IMR-90 (cell line): ENCODE measurements around the gene CRYGA. TPM values are rescaled to one million over a fixed set of nuclear protein-coding genes. Genes with fewer than 3 reads are reported as not detected.

Experiments
- ATAC-seq: fragments of 200-7000 bp; cut with Tn5 transposase; 2 replicates; pipeline ENCODE4 v1.9.1; 2020; ENCODE audit warnings: low read depth, mild to moderate bottlenecking, moderate library complexity
- BruUV-seq: library from RNA; stranded (reverse); fragments of 400-500 nt; replicated peaks from 2 replicates; lab custom pipeline; 2021; lab: Mats Ljungman, UMichigan
- CTCF ChIA-PET: fragments of 300-600 bp; formaldehyde crosslinking; extraction: SDS; loops from one replicate; lab custom pipeline; 2021; ENCODE audit warnings: antibody characterized with exemption; lab: Yijun Ruan, JAX
- POLR2A ChIA-PET: fragments of 300-600 bp; sonication (Branson Sonifier 250); formaldehyde crosslinking; loops from one replicate; lab custom pipeline; 2022; ENCODE audit warnings: antibody characterized with exemption; ENCODE audit not compliant: unreplicated experiment; lab: Charles Lee
- DNase-seq: peaks from one replicate; pipeline ENCODE4 v3.0.0; 2013
- H2AFZ ChIP-seq: replicated peaks from 2 replicates; pipeline ENCODE3; 2013; ENCODE audit warnings: low read length, mild to moderate bottlenecking; ENCODE audit not compliant: poor library complexity
- H2AK5ac ChIP-seq: 2 replicates; pipeline ENCODE4 v1.6.1; 2013; ENCODE audit warnings: low read depth, low read length, inconsistent platforms
- H2AK9ac ChIP-seq: replicated peaks from 2 replicates; pipeline ENCODE3; 2013; ENCODE audit warnings: mild to moderate bottlenecking, low read depth, low read length, moderate library complexity; ENCODE audit not compliant: poor library complexity
- H2BK120ac ChIP-seq: 2 replicates; pipeline ENCODE4 v1.6.1; 2013; ENCODE audit warnings: low read depth, low read length, inconsistent platforms
- H2BK15ac ChIP-seq: 3 replicates; pipeline ENCODE4 v1.6.1; 2013; ENCODE audit warnings: low read depth, low read length, inconsistent platforms
- H2BK20ac ChIP-seq: 2 replicates; pipeline ENCODE4 v1.6.1; 2013; ENCODE audit warnings: low read depth, mild to moderate bottlenecking, inconsistent platforms, low read length, moderate library complexity
- H2BK5ac ChIP-seq: 2 replicates; pipeline ENCODE4 v1.6.1; 2013; ENCODE audit warnings: mild to moderate bottlenecking, low read depth, low read length, inconsistent platforms; ENCODE audit not compliant: poor library complexity, severe bottlenecking
- H3K14ac ChIP-seq: replicated peaks from 2 replicates; pipeline ENCODE4 v1.6.1; 2013; ENCODE audit warnings: low read depth, low read length, inconsistent platforms
- H3K18ac ChIP-seq: 2 replicates; pipeline ENCODE4 v1.6.1; 2013; ENCODE audit warnings: low read depth, low read length, control low read depth
- H3K23ac ChIP-seq: 2 replicates; pipeline ENCODE4 v1.6.1; 2013; ENCODE audit warnings: low read depth, low read length, inconsistent platforms
- H3K27ac ChIP-seq: 2 replicates; pipeline ENCODE4 v1.5.1; 2013; ENCODE audit warnings: mild to moderate bottlenecking, control low read depth, low read length; ENCODE audit not compliant: insufficient read depth
- H3K27me3 ChIP-seq: 2 replicates; pipeline ENCODE4 v1.6.1; 2013; ENCODE audit warnings: low read length; ENCODE audit not compliant: control insufficient read depth, insufficient read depth
- H3K36me3 ChIP-seq: 2 replicates; pipeline ENCODE4 v1.6.1; 2013; ENCODE audit warnings: low read length, mixed read lengths; ENCODE audit not compliant: control insufficient read depth, insufficient read depth
- H3K4ac ChIP-seq: 2 replicates; pipeline ENCODE4 v1.6.1; 2013; ENCODE audit warnings: low read depth, low read length, inconsistent platforms
- H3K4me1 ChIP-seq: 2 replicates; pipeline ENCODE4 v1.6.1; 2013; ENCODE audit warnings: low read length, mixed read lengths; ENCODE audit not compliant: control insufficient read depth, insufficient read depth
- H3K4me2 ChIP-seq: 2 replicates; pipeline ENCODE4 v1.6.1; 2013; ENCODE audit warnings: low read depth, mild to moderate bottlenecking, control low read depth, low read length, moderate library complexity
- H3K4me3 ChIP-seq: 2 replicates; pipeline ENCODE4 v1.5.1; 2013; ENCODE audit warnings: low read depth, mild to moderate bottlenecking, control low read depth, low read length, moderate library complexity; ENCODE audit not compliant: insufficient read depth
- H3K56ac ChIP-seq: 2 replicates; pipeline ENCODE4 v1.6.1; 2013; ENCODE audit warnings: low read length, inconsistent platforms; ENCODE audit not compliant: insufficient read depth; ENCODE audit errors: extremely low read depth
- H3K79me1 ChIP-seq, 2 experiments: 2 replicates each; pipeline ENCODE4 v1.6.1; 2013; ENCODE audit warnings: low read length in 2 of 2, inconsistent platforms in 1 of 2, low read depth in 1 of 2
- H3K9ac ChIP-seq: 2 replicates; pipeline ENCODE4 v1.6.1; 2013; ENCODE audit warnings: low read depth, low read length, control low read depth
- H3K9me1 ChIP-seq: 2 replicates; pipeline ENCODE4 v1.6.1; 2013; ENCODE audit warnings: low read length, inconsistent platforms; ENCODE audit not compliant: insufficient read depth
- H3K9me3 ChIP-seq: 2 replicates; pipeline ENCODE4 v1.6.1; 2013; ENCODE audit warnings: low read length; ENCODE audit not compliant: control insufficient read depth, insufficient read depth
- H4K20me1 ChIP-seq: 2 replicates; pipeline ENCODE4 v1.6.1; 2013; ENCODE audit warnings: low read length, inconsistent platforms; ENCODE audit not compliant: insufficient read depth
- H4K5ac ChIP-seq: 2 replicates; pipeline ENCODE4 v1.6.1; 2013; ENCODE audit warnings: mild to moderate bottlenecking, low read depth, low read length, control low read depth
- H4K8ac ChIP-seq, 2 experiments: 2 replicates each; pipeline ENCODE4 v1.6.1; 2013; ENCODE audit warnings: low read depth in 2 of 2, low read length in 2 of 2, control low read depth in 1 of 2, inconsistent platforms in 1 of 2
- H4K91ac ChIP-seq: 2 replicates; pipeline ENCODE4 v1.6.1; 2013; ENCODE audit warnings: low read depth, low read length, inconsistent platforms; ENCODE audit not compliant: insufficient read depth
- BHLHE40 ChIP-seq: fragments of 150-350 bp; IDR thresholded peaks from 2 replicates; pipeline ENCODE4 v1.6.1; 2016; ENCODE audit warnings: mild to moderate bottlenecking, low read depth, low read length
- CEBPB ChIP-seq: IDR thresholded peaks from 2 replicates; pipeline ENCODE4 v1.6.1; 2012; ENCODE audit warnings: low read depth, low read length, improper control_type of control experiment
- CHD1 ChIP-seq: IDR thresholded peaks from 2 replicates; pipeline ENCODE4 v1.6.1; 2012; ENCODE audit warnings: low read depth, low read length, improper control_type of control experiment
- CTCF ChIP-seq: conservative IDR thresholded peaks from 2 replicates; pipeline ENCODE4 v1.5.1; 2012; ENCODE audit warnings: mild to moderate bottlenecking, low read depth, low read length, improper control_type of control experiment
- ELK1 ChIP-seq: fragments of 150-350 bp; IDR thresholded peaks from 2 replicates; pipeline ENCODE4 v1.6.1; 2016; ENCODE audit warnings: low read depth, mild to moderate bottlenecking, low read length, moderate library complexity, borderline replicate concordance
- FOS ChIP-seq: fragments of 150-350 bp; IDR thresholded peaks from 2 replicates; pipeline ENCODE4 v1.6.1; 2016; ENCODE audit warnings: low read depth, low read length
- MAFK ChIP-seq: IDR thresholded peaks from 2 replicates; pipeline ENCODE4 v1.6.1; 2012; ENCODE audit warnings: low read depth, low read length, improper control_type of control experiment
- MAZ ChIP-seq: IDR thresholded peaks from 2 replicates; pipeline ENCODE4 v1.6.1; 2012; ENCODE audit warnings: low read depth, mild to moderate bottlenecking, low read length, improper control_type of control experiment, moderate library complexity, borderline replicate concordance
- MXI1 ChIP-seq: IDR thresholded peaks from 2 replicates; pipeline ENCODE4 v1.6.1; 2012; ENCODE audit warnings: low read depth, mild to moderate bottlenecking, low read length, moderate library complexity, borderline replicate concordance
- NFE2L2 ChIP-seq: fragments of 150-350 bp; IDR thresholded peaks from 2 replicates; pipeline ENCODE4 v1.6.1; 2016; ENCODE audit warnings: low read depth, mild to moderate bottlenecking, low read length
- POLR2A ChIP-seq: IDR thresholded peaks from 2 replicates; pipeline ENCODE4 v1.6.1; 2012; ENCODE audit warnings: mild to moderate bottlenecking, low read depth, low read length
- RAD21 ChIP-seq: IDR thresholded peaks from 2 replicates; pipeline ENCODE4 v1.6.1; 2012; ENCODE audit warnings: low read length, improper control_type of control experiment
- RCOR1 ChIP-seq: IDR thresholded peaks from 2 replicates; pipeline ENCODE4 v1.6.1; 2012; ENCODE audit warnings: mild to moderate bottlenecking, low read length, improper control_type of control experiment; ENCODE audit not compliant: insufficient replicate concordance
- RFX5 ChIP-seq: IDR thresholded peaks from 2 replicates; pipeline ENCODE4 v1.8.0; 2012; ENCODE audit warnings: low read depth, mild to moderate bottlenecking, low read length, moderate library complexity
- SMC3 ChIP-seq: fragments of 150-350 bp; IDR thresholded peaks from 2 replicates; pipeline ENCODE4 v1.6.1; 2016; ENCODE audit warnings: low read depth, mild to moderate bottlenecking, antibody characterized with exemption, low read length, moderate library complexity
- USF2 ChIP-seq: fragments of 150-350 bp; IDR thresholded peaks from 2 replicates; pipeline ENCODE4 v1.6.1; 2017; ENCODE audit warnings: mild to moderate bottlenecking, antibody characterized with exemption, low read length, low read depth
- WGBS, 2 experiments: methylation state at CpG; one replicate each; pipeline versions ENCODE4 v1.1.5 to v1.1.7; 2013; ENCODE audit warnings: missing lambda C conversion rate in 2 of 2; ENCODE audit not compliant: insufficient read length in 1 of 2; ENCODE audit errors: extremely low coverage in 2 of 2; 5-methylcytosine and 5-hydroxymethylcytosine counted together
- dilution Hi-C: fragments of 300-500 bp; cut with HindIII; formaldehyde crosslinking; loops from one replicate; pipeline ENCODE4 v1.14.3; 2018; ENCODE audit warnings: low sequenced_read_pairs; ENCODE audit not compliant: unreplicated experiment
- in situ Hi-C: fragments of 300-500 bp; cut with MboI; formaldehyde crosslinking; loops from 3 replicates; pipeline ENCODE4 v1.14.3; 2019; ENCODE audit warnings: low sequenced_read_pairs, inconsistent platforms, mixed read lengths
- intact Hi-C: fragments of 100-400 bp; cut with micrococcal nuclease; formaldehyde crosslinking; loops from 2 replicates; pipeline ENCODE4 v1.10.0; 2022
- polyA plus RNA-seq, 3 experiments: library from polyadenylated mRNA; depleted of rRNA; stranded (reverse); fragments of >200 nt; gene quantifications; 2 replicates each; pipeline ENCODE4 v1.2.3, GENCODE V29; 2012; ENCODE audit warnings: low replicate concordance in 1 of 3
- total RNA-seq: library from RNA; depleted of rRNA; stranded (reverse); fragments of >200 nt; gene quantifications from 2 replicates; pipeline ENCODE4 v1.2.3, GENCODE V29; 2012

Gene CRYGA
- total and polyA plus RNA-seq, 2 of the 4 experiments (the other 2 are of a cell fraction) = not detected

- ChIA-PET POLR2A (no interaction called here), CTCF (no interaction called here)
- no peak within 1 kb of the TSS for H3K27ac ChIP-seq
- no peak within 1 kb of the TSS for H3K9ac ChIP-seq
- no peak within 1 kb of the TSS for H3K14ac ChIP-seq
- no peak within 1 kb of the TSS for H4K8ac ChIP-seq
- H2AFZ ChIP-seq = no peak within 1 kb of the TSS
- H4K5ac ChIP-seq = no peak within 1 kb of the TSS
- no peak for DNase-seq
- H2BK15ac ChIP-seq = no peak within 1 kb of the TSS
- no peak within 1 kb of the TSS for H3K4me3 ChIP-seq
- BruUV-seq = no TSS peak
- H2BK5ac ChIP-seq = no peak within 1 kb of the TSS
- intact Hi-C loops (no loop called here), in situ Hi-C loops (no loop called here), dilution Hi-C loops (no loop called here)
- no peaks in the 10 kb centered on the region for H3K9me3 ChIP-seq
- H3K18ac ChIP-seq = no peak within 1 kb of the TSS
- H3K56ac ChIP-seq = no peak within 1 kb of the TSS
- no CpG with 5 or more reads among the region's 6 CpGs for WGBS, 2 experiments
- no peaks in the 10 kb centered on the region for H4K20me1 ChIP-seq
- no peak within 1 kb of the TSS for H2BK20ac ChIP-seq
- TF ChIP-seq MAZ = no peak
- no peak for TF ChIP-seq RAD21
- no peak for TF ChIP-seq CEBPB
- no peak for TF ChIP-seq CTCF
- no peak for TF ChIP-seq RCOR1
- no peak for TF ChIP-seq RFX5
- TF ChIP-seq CHD1 = no peak
- TF ChIP-seq ELK1 = no peak
- TF ChIP-seq MAFK = no peak
- no peak for TF ChIP-seq SMC3
- TF ChIP-seq POLR2A = no peak
- TF ChIP-seq MXI1 = no peak
- no peak for TF ChIP-seq FOS
- TF ChIP-seq NFE2L2 = no peak
- TF ChIP-seq USF2 = no peak
- TF ChIP-seq BHLHE40 = no peak
- H3K27me3 ChIP-seq = 0 out of 2 replicates have a peak, but pooled peaks cover 3% of the 10 kb centered on the region
- H3K4ac ChIP-seq = no peak within 1 kb of the TSS
- no peaks in the 10 kb centered on the region for H3K36me3 ChIP-seq
- no peaks in the 10 kb centered on the region for H3K4me1 ChIP-seq
- H2BK120ac ChIP-seq = no peak within 1 kb of the TSS
- H2AK5ac ChIP-seq = no peak within 1 kb of the TSS
- no peak within 1 kb of the TSS for H3K4me2 ChIP-seq
- no peak within 1 kb of the TSS for H2AK9ac ChIP-seq
- no peak within 1 kb of the TSS for H4K91ac ChIP-seq
- ATAC-seq = no peak
- H3K23ac ChIP-seq = no peak within 1 kb of the TSS
- no peaks in the 10 kb centered on the region for H3K79me1 ChIP-seq
- no peaks in the 10 kb centered on the region for H3K9me1 ChIP-seq
Measured at GRCh38 chr2:208146006-208146405, 17.4 kb downstream of the CRYGA start, which contains the start of gene CRYGB. Gene CRYGB, minus strand, starts transcription at chr2:208146158. Its CDS starts 38 bp downstream, at chr2:208146120.
